SU-DHL-6 (cell line): ENCODE measurements around the gene TLE6.

Experiments
- EZH2phosphoT487 ChIP-seq: fragments of 200-600 bp; sonication (generic), shearing (Covaris generic); conservative IDR thresholded peaks from 2 replicates; pipeline ENCODE4 v1.6.1; 2018; ENCODE audit warnings: mild to moderate bottlenecking, antibody characterized with exemption, low read length, moderate library complexity, mixed read lengths
- TF ChIP-seq, protein P1 (sequence below): fragments of 200-600 bp; sonication (generic); IDR thresholded peaks from one replicate; pipeline ENCODE4 v1.5.1; 2017; ENCODE audit warnings: antibody characterized with exemption, mild to moderate bottlenecking, low read length, moderate library complexity; ENCODE audit not compliant: insufficient read depth, poor library complexity, severe bottlenecking

DNA sequence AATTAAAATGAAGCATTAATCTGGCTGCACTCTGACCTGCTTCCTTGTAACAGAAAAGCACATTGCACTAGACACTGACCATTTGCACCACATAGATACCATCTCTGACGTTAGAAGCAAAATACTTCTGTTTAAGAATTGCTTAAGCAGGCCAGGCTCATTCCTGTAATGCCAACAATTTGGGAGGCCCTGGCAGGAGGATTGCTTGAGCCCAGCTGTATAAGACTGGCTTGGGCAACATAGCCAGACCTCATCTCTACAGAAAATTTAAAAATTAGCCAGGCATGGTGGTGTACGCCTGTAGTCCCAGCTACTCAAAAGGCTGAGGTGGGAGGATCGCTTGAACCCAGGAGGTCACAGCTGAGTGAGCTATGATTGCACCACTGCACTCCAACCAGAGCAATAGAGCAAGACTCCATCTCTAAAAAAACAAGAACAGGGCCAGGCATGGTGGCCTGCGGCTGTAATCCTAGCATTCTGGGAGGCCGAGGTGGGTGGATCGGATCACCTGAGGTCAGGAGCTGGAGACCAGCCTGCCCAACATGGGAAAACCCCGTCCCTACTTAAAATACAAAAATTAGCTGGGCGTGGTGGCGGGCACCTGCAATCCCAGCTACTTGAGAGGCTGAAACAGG lies 7.0 kb upstream of the TLE6 start:
- TF ChIP-seq, protein P1, sequence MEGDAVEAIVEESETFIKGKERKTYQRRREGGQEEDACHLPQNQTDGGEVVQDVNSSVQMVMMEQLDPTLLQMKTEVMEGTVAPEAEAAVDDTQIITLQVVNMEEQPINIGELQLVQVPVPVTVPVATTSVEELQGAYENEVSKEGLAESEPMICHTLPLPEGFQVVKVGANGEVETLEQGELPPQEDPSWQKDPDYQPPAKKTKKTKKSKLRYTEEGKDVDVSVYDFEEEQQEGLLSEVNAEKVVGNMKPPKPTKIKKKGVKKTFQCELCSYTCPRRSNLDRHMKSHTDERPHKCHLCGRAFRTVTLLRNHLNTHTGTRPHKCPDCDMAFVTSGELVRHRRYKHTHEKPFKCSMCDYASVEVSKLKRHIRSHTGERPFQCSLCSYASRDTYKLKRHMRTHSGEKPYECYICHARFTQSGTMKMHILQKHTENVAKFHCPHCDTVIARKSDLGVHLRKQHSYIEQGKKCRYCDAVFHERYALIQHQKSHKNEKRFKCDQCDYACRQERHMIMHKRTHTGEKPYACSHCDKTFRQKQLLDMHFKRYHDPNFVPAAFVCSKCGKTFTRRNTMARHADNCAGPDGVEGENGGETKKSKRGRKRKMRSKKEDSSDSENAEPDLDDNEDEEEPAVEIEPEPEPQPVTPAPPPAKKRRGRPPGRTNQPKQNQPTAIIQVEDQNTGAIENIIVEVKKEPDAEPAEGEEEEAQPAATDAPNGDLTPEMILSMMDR, result no peak
- no peak for TF ChIP-seq EZH2phosphoT487
